ENCODE results near the gene SIM1.
"Not testable (repeated sequence)": the region's sequence is repeated elsewhere in the genome, so short reads cannot be mapped to it uniquely, and the experiment has no call there.

SIM1 gene

GRCh38 chr6:100426241-100426640, 38.5 kb downstream of the SIM1 start:
- DNase-seq (ENCODE audit: low spot score), result no peak

GRCh38 chr6:100420711-100421110, 44.0 kb downstream of the SIM1 start:
- DNase-seq (ENCODE audit: low spot score), result no peak

- no peak for DNase-seq (ENCODE audit: low spot score)
Measured at GRCh38 chr6:100417036-100417435, 47.7 kb downstream of the SIM1 start.

- DNase-seq (ENCODE audit: low spot score), result no peak
Measured at GRCh38 chr6:100415768-100416167, 49.0 kb downstream of the SIM1 start.

GRCh38 chr6:100412872-100413271, 51.8 kb downstream of the SIM1 start:
- no peak for DNase-seq (ENCODE audit: low spot score)

GRCh38 chr6:100404051-100404450, 60.7 kb downstream of the SIM1 start:
- no peak for DNase-seq (ENCODE audit: low spot score)

GRCh38 chr6:100393493-100393892, 71.2 kb downstream of the SIM1 start:
- no peak for DNase-seq (ENCODE audit: low spot score)

GRCh38 chr6:100392423-100392822, 72.3 kb downstream of the SIM1 start:
- DNase-seq (ENCODE audit: low spot score), result no peak

- no peak for DNase-seq (ENCODE audit: low spot score)
Measured at GRCh38 chr6:100388868-100389519, 75.7 kb downstream of the SIM1 start.

DNA sequence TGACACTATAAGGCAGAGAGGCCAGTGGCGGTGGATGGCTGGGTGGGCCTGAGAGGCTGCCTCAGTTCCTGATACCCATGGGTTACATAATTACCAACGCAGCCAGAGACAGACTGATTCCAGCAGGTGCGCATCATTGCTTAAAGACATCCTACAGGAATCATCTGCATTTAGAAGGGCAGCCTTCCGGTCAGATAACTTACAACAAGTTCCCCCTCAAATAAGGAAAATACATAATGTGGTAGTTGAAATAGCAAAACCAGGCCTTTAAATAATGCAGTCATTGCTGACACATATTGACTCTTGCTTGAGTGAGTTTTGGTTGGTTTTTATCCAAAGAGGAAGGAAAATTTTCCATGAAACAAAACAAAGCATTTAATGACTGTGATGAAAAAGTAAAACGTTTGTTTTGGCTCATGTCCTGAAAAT, 81.9 kb downstream of the SIM1 start:
- DNase-seq (ENCODE audit: low spot score), result no peak

DNA sequence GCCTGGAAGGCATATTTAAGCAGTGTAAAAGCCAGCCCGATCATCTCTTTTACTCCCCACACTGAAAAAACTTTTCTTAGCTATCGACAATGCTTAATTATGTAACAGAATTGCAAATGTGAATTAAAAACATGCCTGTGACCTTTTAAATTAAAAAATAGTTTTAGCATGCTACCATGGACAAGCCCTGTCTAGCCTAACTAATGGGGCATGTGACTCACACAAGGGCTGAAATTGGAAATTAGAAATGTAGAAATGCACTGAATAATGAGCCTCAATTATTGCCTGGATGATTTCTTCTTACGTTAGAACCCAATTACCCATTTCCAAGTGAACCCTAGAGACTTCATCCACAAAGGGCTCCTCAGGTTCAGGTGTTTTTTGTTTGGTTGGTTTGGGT, 82.7 kb downstream of the SIM1 start:
- DNase-seq (ENCODE audit: low spot score), result no peak

- DNase-seq (ENCODE audit: low spot score), result no peak
Measured at GRCh38 chr6:100381111-100381510, 83.6 kb downstream of the SIM1 start.

GRCh38 chr6:100379386-100379785, 85.3 kb downstream of the SIM1 start:
- no peak for DNase-seq (ENCODE audit: low spot score)

DNA sequence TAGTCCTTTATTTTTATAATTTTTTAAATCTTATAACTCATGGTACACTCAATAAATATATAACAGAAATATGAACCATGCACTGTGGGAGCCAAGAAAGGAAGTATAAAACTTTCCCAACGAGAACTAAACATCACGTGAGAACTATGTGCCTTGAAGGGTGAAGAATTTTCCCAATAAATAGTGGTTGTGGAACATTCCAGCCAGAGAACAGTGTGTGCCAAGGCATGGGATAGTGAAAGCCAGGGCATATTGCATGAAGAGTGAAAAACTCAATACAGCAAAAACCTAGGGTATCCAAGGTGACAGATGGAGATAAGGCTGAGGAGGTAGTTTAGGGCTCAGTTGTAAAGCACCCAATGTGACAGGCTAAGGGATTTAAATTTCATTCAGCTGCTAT, 86.1 kb downstream of the SIM1 start:
- no peak for DNase-seq (ENCODE audit: low spot score)

GRCh38 chr6:100376103-100376502, 88.6 kb downstream of the SIM1 start:
- no peak for DNase-seq (ENCODE audit: low spot score)

GRCh38 chr6:100372326-100373091, 92.2 kb downstream of the SIM1 start:
- DNase-seq (ENCODE audit: low spot score), result no peak

GRCh38 chr6:100371591-100371990, 93.1 kb downstream of the SIM1 start:
- no peak for DNase-seq (ENCODE audit: low spot score)

DNA sequence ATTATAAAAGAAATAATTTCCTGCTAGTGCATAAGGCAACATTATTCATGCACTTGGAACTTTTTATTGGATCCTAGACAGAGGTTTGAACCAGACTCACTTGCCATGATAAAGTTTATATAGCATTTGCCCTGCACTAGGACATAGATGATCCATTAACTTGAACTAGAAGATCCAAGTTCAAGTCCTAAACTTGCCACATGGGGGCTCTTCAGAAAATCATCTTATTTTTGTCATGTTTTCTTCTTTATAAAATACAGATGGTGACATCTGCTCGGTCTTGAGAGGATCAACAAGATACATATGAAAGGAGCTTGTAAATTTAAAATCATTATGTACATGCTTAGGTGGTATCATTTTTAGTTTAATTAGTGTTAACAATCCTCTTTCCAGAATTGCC, 94.5 kb downstream of the SIM1 start:
- no peak for DNase-seq (ENCODE audit: low spot score)

- no peak for DNase-seq (ENCODE audit: low spot score)
Measured at GRCh38 chr6:100366419-100366818, 98.3 kb downstream of the SIM1 start.

- DNase-seq (ENCODE audit: low spot score), result no peak
Measured at GRCh38 chr6:100363651-100364050, 101.1 kb downstream of the SIM1 start.

DNA sequence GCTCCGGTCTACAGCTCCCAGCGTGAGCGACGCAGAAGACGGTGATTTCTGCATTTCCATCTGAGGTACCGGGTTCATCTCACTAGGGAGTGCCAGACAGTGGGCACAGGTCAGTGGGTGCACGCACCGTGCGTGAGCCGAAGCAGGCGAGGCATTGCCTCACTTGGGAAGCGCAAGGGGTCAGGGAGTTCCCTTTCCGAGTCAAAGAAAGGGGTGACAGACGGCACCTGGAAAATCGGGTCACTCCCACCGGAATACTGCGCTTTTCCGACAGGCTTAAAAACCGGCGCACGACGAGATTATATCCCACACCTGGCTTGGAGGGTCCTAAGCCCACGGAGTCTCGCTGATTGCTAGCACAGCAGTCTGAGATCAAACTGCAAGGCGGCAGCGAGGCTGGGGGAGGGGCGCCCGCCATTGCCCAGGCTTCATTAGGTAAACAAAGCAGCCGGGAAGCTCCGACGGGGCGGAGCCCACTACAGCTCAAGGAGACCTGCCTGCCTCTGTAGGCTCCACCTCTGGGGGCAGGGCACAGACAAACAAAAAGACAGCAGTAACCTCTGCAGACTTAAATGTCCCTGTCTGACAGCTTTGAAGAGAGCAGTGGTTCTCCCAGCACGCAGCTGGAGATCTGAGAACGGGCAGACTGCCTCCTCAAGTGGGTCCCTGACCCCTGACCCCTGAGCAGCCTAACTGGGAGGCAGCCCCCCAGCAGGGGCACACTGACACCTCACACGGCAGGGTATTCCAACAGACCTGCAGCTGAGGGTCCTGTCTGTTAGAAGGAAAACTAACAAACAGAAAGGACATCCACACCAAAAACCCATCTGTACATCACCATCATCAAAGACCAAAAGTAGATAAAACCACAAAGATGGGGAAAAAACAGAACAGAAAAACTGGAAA, 109.7 kb downstream of the SIM1 start:
- DNase-seq (ENCODE audit: low spot score), result not testable (repeated sequence)

DNA sequence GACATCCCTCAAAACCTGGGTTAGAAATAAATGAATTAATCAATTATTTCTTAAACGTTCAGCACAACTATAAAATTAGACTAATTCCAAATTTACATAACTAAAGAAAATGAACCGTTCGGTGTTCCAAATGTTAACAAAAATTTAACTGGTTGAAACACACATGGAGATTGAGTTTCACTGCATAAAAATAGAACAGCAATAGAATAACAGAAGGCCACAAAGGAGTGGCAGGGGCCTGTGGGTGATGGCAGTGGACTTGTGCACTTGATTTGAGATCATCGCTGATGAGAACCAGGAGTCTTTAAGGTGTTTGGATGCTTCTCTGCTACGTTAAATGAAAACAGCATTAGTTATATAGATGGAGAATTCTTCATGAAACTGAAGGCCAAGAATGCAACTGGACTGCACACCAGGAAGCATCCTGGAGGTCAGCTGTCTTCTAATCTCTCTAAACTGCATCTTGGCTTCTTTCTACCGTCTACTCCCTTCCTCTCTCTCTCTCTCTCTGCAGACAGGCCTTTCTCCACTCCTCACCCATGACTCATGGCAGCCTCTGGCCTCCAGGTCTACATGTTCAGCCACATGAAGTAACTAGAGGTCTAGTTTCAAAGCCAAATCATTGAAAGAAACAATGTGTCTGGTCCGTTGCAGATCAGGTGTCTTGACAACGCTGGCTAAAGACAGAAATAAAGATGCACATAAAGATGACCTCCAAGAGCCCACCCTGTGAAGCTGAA, 111.3 kb downstream of the SIM1 start:
- no peak for DNase-seq (ENCODE audit: low spot score)
